Gastrocnemius medialis (tissue), 4 donors: ENCODE results near the gene NPHS1. TPM values are rescaled to one million over a fixed set of nuclear protein-coding genes. Genes with fewer than 3 reads are reported as not detected.

ENCODE experiments used
- ATAC-seq, 2 donors: fragments of 150-250 bp; one replicate each; pipeline ENCODE4 v1.9.1; 2016
- DNase-seq, 2 donors: peaks; one replicate each; pipeline ENCODE4 v3.0.0-alpha.2; 2019
- H3K27ac ChIP-seq, 4 donors: fragments of 200-600 bp; sonication (generic); 1 replicate in 1 of 4; 2 replicates in 3 of 4; pipeline ENCODE4 v1.5.1; 2016 to 2018; ENCODE audit warnings: mild to moderate bottlenecking in 2 of 4, moderate library complexity in 1 of 4
- H3K27me3 ChIP-seq, 3 donors: fragments of 200-600 bp; sonication (generic) in 2 of 3; 1 replicate in 1 of 3; 2 replicates in 2 of 3; pipeline versions ENCODE4 v1.5.1 to v1.6.0; 2016 to 2019; ENCODE audit warnings: mild to moderate bottlenecking in 1 of 3, moderate library complexity in 1 of 3
- H3K36me3 ChIP-seq, 2 donors: fragments of 200-600 bp; sonication (generic) in 1 of 2; one replicate each; pipeline ENCODE4 v1.5.1; 2017 to 2018
- H3K4me1 ChIP-seq, 2 donors: fragments of 200-600 bp; sonication (generic) in 1 of 2; one replicate each; pipeline ENCODE4 v1.5.1; 2016 to 2017; ENCODE audit warnings: mild to moderate bottlenecking in 2 of 2
- H3K4me3 ChIP-seq, 4 donors: fragments of 200-600 bp; sonication (generic) in 3 of 4; 1 replicate in 1 of 4; 2 replicates in 3 of 4; pipeline ENCODE4 v1.5.1; 2016 to 2019; ENCODE audit warnings: mild to moderate bottlenecking in 2 of 4
- H3K9me3 ChIP-seq, 3 donors: fragments of 200-600 bp; sonication (generic) in 2 of 3; 1 replicate in 1 of 3; 2 replicates in 2 of 3; pipeline ENCODE4 v1.5.1; 2016 to 2019
- CTCF ChIP-seq, 5 experiments: fragments of 450-650 bp in 3 of 5; fragments of 200-600 bp in 2 of 5; sonication (generic) in 2 of 5; IDR thresholded peaks in 4 of 5; conservative IDR thresholded peaks in 1 of 5; 1 replicate in 4 of 5; 2 replicates in 1 of 5; pipeline ENCODE4 v1.5.1; 2016 to 2019; ENCODE audit warnings: antibody characterized with exemption in 5 of 5, mild to moderate bottlenecking in 3 of 5, moderate library complexity in 3 of 5
- POLR2A ChIP-seq, 2 donors: fragments of 450-650 bp; IDR thresholded peaks; one replicate each; pipeline ENCODE4 v1.6.1; 2017; ENCODE audit warnings: antibody characterized with exemption in 2 of 2, mild to moderate bottlenecking in 2 of 2, moderate library complexity in 2 of 2
- in situ Hi-C, 4 donors: fragments of 200-750 bp; cut with MboI; loops; one replicate each; pipeline versions ENCODE4 v1.15.0 to v1.8.0; 2017; ENCODE audit warnings: low sequenced_read_pairs in 4 of 4
- intact Hi-C: fragments of 100-400 bp; cut with DNase I; formaldehyde crosslinking; loops from one replicate; pipeline ENCODE4 v1.15.1; 2023; ENCODE audit warnings: low total_unique reads
- total RNA-seq, 4 donors: library from RNA; depleted of rRNA; stranded (reverse); fragments of >200 nt; gene quantifications; one replicate each; pipeline versions ENCODE4 v1.1.0 to v1.2.3, GENCODE V29; 2016

The NPHS1 gene
- total RNA-seq, 4 donors from 2014 or later = not detected

DNA sequence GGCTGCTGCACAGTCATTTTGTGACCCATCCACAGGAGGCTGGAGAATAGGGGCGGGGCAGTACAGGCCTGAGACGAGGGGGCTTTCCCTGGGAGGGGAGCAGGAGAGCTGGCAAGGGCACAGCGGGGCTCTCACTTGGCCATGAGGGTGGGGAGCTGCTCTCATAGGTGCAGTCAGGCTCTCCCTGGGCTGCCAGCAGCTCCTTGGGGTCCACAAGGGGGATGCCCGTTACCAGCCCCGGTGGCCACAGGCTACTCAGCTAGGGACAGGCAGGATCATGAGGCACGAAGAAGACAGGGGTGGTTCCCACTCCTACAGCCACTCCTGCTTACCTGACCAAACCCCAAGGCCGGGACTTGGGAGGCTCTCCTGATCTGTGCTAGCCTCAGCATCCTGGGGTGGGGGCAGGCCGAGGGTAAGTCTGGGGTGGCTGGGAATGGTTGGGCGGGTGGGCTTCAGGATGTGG, 60.5 kb downstream of the NPHS1 start:
- Histone ChIP-seq H3K27ac (no peak overlapping the region), H3K4me1 (no peaks in the 10 kb centered on the region), H3K27me3 (peaks cover 4 to 8% (median 8%) of the 10 kb centered on the region in 3 donors), H3K9me3 (no peaks in the 10 kb centered on the region), H3K4me3 (no peak overlapping the region), H3K36me3 (no peaks in the 10 kb centered on the region)
- ATAC-seq = no peak
- TF ChIP-seq POLR2A (IDR thresholded peaks at IDR 0.05) = no peak
- intact Hi-C loops = no loop called here
- in situ Hi-C loops = no loop called here
- DNase-seq = no peak

GRCh38 chr19:35790981-35791813, 61.1 kb downstream of the NPHS1 start:
- no peak for DNase-seq

DNA sequence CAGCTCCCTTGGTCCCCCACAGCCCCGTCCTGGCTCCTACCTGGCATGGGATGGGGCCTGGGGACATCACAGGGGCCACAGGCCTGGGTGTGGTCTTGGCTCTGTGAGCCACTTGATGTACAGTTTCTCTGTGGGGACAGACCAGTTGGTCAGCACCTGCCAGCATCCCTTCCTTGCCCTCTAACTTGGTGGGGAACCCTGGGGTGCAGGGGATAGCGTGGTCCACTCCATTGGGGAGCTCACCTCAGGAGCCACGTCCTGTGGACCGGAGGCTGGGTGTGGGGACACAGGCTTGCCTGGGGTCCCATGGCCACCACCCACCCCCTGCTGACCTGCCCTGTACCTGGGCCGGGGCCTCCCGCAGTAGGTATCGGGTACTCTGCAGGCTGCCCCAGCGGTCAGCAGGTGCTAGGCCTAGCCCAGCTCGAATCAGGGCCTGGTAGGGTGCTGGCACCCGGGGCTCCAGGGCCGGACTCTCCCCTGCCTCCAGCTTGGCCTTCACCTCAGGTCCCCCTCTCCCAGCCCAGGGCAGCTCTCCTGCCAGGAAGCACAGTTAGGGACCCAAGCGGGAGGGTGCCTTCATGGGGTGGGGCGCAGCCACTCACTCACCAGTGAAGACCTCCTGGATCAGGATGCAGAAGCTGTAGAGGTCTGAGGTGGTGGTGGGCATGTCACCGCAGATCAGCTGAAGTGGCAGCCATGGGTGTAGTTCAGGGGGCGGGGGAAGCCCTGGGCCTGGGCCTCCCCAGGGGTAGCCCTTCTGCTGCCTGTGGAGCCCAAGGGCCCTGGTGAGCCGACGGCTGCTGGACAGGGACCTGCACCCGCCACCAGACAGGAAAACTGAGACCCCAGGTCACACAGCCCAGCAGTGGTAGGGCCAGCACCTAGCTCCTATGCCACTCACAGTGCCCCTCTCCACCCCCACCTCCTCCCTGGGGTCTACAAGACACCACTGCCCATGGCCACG, 62.0 kb downstream of the NPHS1 start:
- Histone ChIP-seq H3K36me3 (no peaks in the 10 kb centered on the region), H3K27me3 (peaks cover 0 to under 1% (median 0%) of the 10 kb centered on the region in 3 donors), H3K4me1 (no peaks in the 10 kb centered on the region), H3K9me3 (no peaks in the 10 kb centered on the region), H3K27ac (no peak overlapping the region), H3K4me3 (no peak overlapping the region)
- ATAC-seq (no peak), DNase-seq (no peak)
- no peak for TF ChIP-seq CTCF (IDR thresholded peaks at IDR 0.05 in 4 of 5, conservative IDR thresholded peaks at IDR 0.05 in 1 of 5)
- TF ChIP-seq POLR2A (IDR thresholded peaks at IDR 0.05) = no peak
- in situ Hi-C loops = no loop called here
- intact Hi-C loops = no loop called here

More at GRCh38 chr19:35790981-35791813, 61.1 kb downstream of the NPHS1 start:
- Histone ChIP-seq H3K36me3 (no peaks in the 10 kb centered on the region), H3K27me3 (peaks cover 0 to 7% (median 4%) of the 10 kb centered on the region in 3 donors), H3K4me3 (no peak overlapping the region), H3K4me1 (no peaks in the 10 kb centered on the region), H3K27ac (no peak overlapping the region), H3K9me3 (no peaks in the 10 kb centered on the region)
- in situ Hi-C loops = no loop called here
- intact Hi-C loops = no loop called here
- TF ChIP-seq POLR2A (IDR thresholded peaks at IDR 0.05) (no peak), CTCF (IDR thresholded peaks at IDR 0.05 in 4 of 5, conservative IDR thresholded peaks at IDR 0.05 in 1 of 5) (no peak)
- no peak for ATAC-seq

- H3K4me3 ChIP-seq = no peak overlapping the region
- DNase-seq (no peak), ATAC-seq (no peak)
- no peak for TF ChIP-seq CTCF (IDR thresholded peaks at IDR 0.05 in 4 of 5, conservative IDR thresholded peaks at IDR 0.05 in 1 of 5)
- no peak for TF ChIP-seq POLR2A (IDR thresholded peaks at IDR 0.05)
- H3K36me3 ChIP-seq = no peaks in the 10 kb centered on the region
- intact Hi-C loops (no loop called here), in situ Hi-C loops (no loop called here)
- H3K27ac ChIP-seq = no peak overlapping the region
- H3K9me3 ChIP-seq = no peaks in the 10 kb centered on the region
- no peaks in the 10 kb centered on the region for H3K27me3 ChIP-seq
- no peaks in the 10 kb centered on the region for H3K4me1 ChIP-seq
Observed at GRCh38 chr19:35789195-35789977, 62.9 kb downstream of the NPHS1 start.
